ENCODE results near the gene RYR2.
"Not testable (repeated sequence)": the region's sequence is repeated elsewhere in the genome, so short reads cannot be mapped to it uniquely, and the experiment has no call there.

Gene RYR2

DNA sequence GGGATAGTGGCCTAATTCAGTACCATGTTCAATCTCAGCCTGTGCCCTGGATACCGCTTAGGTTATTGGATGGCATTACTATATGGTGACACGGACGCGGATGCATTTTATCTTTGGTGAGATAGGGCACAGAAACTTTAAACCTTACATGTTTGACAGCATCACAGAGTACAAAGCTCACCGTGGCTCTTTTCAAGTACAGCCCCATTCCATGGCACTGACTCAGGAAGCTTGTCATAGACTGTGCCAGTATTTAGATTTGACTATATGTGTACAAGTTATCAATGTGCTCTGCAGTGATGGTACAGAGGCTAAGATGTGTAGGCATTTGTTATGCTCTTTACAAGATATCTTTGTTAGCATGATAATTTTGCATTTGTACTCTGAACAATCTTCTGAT lies 169.0 kb downstream of the RYR2 start:
- DNase-seq = no peak

DNA sequence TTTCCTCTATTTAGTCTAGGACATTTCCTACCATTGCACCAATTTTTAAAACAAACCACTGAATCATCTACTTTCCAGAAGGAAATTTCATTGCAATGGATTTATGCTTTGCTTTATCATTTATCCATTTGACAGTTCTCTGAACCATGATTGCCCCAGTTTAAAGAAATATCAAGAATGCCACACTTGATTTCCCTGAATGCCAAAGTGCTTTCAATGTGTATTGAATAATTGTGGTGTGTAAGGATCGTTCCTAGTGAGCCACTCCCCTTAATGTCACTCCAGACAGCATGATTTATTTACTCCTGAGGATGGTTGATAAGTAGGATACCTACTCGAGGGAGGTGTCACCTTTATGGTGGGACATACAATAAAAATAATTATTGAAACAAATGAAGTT lies 169.6 kb downstream of the RYR2 start:
- DNase-seq = no peak

DNA sequence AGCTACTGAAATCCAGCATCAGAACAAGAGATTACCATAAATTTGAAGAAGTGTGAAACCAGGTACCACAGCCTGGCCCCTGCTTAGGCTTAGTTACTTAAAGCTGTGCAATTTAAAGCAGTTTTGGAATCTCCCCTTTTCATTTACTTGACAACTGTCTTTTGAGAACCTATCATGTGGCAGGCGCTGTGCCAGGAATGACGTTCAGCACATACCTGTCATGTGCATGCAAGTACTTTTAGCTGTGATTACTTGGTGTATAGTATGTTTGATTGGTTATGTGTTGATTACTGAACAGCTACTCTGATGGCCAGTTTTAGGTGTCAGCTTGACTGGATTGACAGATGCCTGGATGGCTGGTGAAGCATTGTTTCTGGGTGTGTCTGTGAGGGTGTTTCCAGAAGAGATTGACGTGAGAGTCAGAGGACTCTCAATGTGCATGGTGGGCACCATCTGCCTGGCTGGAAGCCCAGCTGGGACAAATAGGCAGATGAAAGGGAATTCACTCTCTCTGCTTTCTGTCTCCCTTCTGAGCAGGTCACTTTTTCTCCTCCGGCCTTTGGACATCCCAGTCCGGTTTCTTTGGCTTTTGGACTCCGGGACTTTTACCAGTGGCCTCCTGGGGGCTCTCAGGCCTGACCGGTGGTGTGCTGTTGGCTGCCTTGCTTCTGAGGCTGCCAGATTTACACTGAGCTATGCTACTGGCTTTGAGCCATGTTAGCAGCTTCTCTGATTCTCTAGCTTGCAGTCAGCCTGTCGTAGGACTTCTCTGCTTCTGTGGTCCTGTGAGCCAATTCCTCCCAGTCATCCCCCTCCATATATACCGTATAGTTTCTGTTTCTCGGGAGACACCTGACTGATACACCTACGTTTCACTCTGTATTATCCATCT lies 178.0 kb downstream of the RYR2 start:
- DNase-seq = no peak

- no peak for DNase-seq
Observed at GRCh38 chr1:237223419-237223818, 181.4 kb downstream of the RYR2 start.

GRCh38 chr1:237226177-237226944 lies 184.4 kb downstream of the RYR2 start:
- no peak for DNase-seq

GRCh38 chr1:237227476-237227875 lies 185.5 kb downstream of the RYR2 start:
- DNase-seq = no peak

- DNase-seq = no peak
Observed at GRCh38 chr1:237228421-237228820, 186.4 kb downstream of the RYR2 start.

DNA sequence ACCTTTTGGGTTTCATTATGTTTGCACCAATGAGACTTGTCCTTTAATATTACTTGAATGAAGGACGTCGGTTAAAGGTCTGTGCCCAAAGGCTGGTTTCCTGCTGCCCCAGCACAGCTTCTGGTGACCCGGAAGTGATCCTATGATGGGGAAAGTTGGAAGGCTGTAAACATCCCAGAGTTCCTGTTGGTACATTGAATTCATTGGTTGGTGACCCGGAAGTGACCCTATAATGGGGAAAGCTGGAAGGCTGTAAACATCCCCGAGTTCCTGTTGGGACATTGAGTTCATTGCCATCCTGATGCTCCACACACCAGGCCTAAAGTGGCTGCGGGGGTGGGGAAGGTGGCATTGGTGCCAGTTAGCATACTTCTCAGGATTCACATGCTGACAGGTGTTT lies 187.3 kb downstream of the RYR2 start:
- no peak for DNase-seq

- no peak for DNase-seq
Observed at GRCh38 chr1:237232501-237232900, 190.5 kb downstream of the RYR2 start.

- DNase-seq = no peak
Observed at GRCh38 chr1:237235091-237235490, 193.1 kb downstream of the RYR2 start.

DNA sequence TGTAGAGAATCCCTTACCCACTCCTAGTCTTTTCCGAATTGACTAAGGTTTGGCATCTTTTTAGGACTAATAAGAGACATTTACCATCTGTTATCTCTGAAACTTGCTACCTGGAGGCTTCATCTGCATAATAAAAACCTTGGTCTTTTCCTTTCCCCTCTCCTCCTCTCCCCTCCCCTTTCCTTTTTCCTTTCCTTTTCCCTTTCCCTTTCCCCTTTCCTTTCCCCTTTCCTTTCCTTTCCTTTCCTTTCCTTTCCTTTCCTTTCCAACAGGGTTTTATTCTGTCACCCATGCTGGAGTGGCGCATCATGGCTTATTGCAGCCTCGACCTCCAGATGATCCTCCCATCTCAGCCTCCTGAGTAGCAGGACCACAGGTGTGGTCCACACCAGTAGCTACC lies 195.7 kb downstream of the RYR2 start:
- no peak for DNase-seq

DNA sequence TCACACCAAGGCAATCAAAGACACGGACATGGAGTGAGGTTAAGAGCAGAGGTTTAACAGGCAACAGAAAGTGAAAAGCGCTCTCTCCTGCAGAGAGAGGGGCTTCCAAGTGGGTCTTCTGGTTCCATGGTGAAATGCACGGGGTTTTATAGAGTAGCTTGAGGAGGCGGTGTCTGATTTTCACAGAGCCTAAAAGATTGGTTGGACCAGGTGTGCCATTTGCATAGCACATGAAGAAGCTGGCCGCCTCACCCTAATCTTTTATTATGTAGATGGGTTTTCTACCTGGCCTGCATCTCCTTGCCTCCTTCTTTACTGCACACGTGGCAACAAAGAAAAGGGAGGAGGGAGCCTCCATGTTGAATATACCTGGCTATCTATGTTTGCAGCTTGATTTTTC lies 197.3 kb downstream of the RYR2 start:
- no peak for DNase-seq

GRCh38 chr1:237241038-237241437 lies 199.1 kb downstream of the RYR2 start:
- no peak for DNase-seq

GRCh38 chr1:237244778-237245177 lies 202.8 kb downstream of the RYR2 start:
- DNase-seq = no peak

DNA sequence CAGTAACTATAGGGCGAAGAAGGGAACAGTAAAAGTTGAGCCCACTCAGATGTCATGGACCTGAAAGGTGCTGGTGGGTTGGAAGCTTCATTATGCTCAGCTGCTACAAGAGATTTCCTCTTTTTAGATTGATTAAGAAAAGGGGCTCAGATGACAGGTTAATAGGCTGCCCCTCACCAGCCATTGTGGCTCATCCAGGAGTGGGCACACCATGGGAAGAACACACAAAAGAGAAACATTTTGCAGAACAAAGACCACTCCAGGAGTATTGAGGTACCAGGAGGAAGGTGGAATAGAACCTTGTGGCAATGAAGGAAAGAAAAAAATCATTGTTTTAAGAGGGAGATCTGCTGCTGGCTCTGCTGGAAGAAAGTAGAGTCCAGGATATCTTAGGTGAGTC lies 205.5 kb downstream of the RYR2 start:
- no peak for DNase-seq

GRCh38 chr1:237249120-237249519 lies 207.1 kb downstream of the RYR2 start:
- DNase-seq = no peak

DNA sequence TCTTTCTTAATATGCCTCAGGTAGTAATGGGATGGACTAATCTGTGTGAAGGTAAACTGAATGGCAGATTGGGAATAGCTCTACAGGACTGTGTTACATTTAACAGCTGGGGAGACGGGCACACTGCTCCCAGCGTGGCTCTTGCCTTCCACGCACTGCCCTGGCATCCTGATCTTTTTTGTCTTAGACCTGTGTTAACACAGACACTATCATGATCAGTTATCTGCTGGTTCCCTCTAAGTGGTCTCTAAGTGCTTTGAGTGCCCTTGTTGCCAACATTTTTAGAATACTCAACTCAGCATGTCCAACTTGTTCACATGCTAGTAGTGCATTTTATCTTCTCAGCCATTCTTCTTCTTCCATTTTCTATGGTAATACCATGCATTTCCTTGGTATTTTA lies 208.1 kb downstream of the RYR2 start:
- no peak for DNase-seq

DNA sequence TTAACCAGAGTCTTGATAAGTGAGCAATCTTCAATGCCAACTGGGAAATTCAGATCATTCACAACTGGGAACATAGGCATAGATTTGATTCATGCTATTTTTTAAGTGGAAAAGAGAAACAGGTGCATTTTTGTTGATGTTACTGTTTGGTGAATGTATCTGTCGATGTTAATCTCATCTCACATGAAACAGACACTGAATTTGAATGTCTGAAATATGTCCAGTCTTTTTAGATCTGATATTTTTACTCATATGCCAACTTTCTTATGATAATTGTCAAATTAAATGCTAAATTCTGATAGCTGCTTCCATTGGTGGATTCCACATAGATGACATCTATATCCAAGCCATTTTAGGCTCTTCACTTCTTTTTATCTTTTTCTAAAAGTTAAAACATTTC lies 213.1 kb downstream of the RYR2 start:
- no peak for DNase-seq

DNA sequence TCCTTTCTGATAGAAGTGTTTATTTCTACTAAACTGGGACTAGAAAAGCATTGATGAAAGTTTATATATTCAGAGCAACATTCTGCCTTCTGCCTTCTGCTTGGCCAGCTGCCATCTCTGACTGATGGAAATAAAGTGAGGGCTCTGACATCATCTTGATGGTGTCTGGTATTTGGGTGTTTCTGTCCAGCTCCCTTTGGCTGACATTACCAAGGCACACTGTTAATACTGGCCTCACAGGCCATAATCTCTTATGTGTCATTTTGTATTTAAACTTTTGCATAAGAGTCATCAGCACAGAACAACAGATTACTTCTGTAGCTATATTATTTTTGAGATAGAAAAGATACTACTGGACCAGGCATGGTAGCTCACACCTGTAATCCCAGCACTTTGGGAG lies 216.9 kb downstream of the RYR2 start:
- no peak for DNase-seq

GRCh38 chr1:237261198-237261597 lies 219.2 kb downstream of the RYR2 start:
- DNase-seq = no peak

- DNase-seq = no peak
Observed at GRCh38 chr1:237267743-237268142, 225.8 kb downstream of the RYR2 start.

GRCh38 chr1:237269938-237270337 lies 228.0 kb downstream of the RYR2 start:
- no peak for DNase-seq

GRCh38 chr1:237270353-237270752 lies 228.4 kb downstream of the RYR2 start:
- DNase-seq = no peak

DNA sequence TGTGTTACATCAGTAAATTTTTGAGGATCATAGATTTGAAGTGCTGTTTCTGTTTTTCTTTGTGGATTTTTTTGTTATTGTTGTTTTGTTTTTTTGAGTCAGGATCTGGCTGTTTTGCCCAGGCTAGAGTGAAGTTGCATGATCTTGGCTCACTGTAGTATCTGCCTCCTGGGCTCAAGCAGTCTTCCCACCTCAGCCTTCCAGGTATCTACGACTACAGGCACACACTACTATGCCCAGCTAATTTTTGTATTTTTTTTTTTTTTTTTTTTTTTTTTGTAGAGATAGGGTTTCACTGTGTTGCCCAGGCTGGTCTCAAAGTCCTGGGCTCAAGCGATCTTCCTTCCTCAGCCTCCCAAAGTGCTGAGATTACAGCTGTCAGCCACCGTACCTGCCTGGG lies 236.0 kb downstream of the RYR2 start:
- not testable (repeated sequence) for DNase-seq

Measured in NCI-H2081 treated with DMSO at 0.1 percent for 48 hours (cell line).